Fibroblast of pulmonary artery (primary cell): ENCODE data around the gene RASL12.
A peak's percentile ranks its signal among the peaks of the same experiment; 100 is the strongest.

Experiments used
- DNase-seq: peaks from one replicate; pipeline ENCODE4 v3.0.0-alpha.2; 2010; ENCODE audit warnings: low read depth
- H3K4me3 ChIP-seq: replicated peaks from 2 replicates; pipeline ENCODE4 v1.5.1; 2011; ENCODE audit warnings: low read depth, mild to moderate bottlenecking, control low read depth, low read length, moderate library complexity
- TF ChIP-seq, protein P1 (sequence below): IDR thresholded peaks from 2 replicates; pipeline ENCODE4 v1.5.1; 2011; ENCODE audit warnings: mild to moderate bottlenecking, control low read depth, low read length, inconsistent platforms; ENCODE audit errors: missing control alignments

Gene RASL12

GRCh38 chr15:65066635-65067316 lies 1.0 kb downstream of the RASL12 start:
- DNase-seq = no peak
- TF ChIP-seq, protein P1, sequence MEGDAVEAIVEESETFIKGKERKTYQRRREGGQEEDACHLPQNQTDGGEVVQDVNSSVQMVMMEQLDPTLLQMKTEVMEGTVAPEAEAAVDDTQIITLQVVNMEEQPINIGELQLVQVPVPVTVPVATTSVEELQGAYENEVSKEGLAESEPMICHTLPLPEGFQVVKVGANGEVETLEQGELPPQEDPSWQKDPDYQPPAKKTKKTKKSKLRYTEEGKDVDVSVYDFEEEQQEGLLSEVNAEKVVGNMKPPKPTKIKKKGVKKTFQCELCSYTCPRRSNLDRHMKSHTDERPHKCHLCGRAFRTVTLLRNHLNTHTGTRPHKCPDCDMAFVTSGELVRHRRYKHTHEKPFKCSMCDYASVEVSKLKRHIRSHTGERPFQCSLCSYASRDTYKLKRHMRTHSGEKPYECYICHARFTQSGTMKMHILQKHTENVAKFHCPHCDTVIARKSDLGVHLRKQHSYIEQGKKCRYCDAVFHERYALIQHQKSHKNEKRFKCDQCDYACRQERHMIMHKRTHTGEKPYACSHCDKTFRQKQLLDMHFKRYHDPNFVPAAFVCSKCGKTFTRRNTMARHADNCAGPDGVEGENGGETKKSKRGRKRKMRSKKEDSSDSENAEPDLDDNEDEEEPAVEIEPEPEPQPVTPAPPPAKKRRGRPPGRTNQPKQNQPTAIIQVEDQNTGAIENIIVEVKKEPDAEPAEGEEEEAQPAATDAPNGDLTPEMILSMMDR = no peak
- peak overlapping the region; percentile 42 for H3K4me3 ChIP-seq

DNA sequence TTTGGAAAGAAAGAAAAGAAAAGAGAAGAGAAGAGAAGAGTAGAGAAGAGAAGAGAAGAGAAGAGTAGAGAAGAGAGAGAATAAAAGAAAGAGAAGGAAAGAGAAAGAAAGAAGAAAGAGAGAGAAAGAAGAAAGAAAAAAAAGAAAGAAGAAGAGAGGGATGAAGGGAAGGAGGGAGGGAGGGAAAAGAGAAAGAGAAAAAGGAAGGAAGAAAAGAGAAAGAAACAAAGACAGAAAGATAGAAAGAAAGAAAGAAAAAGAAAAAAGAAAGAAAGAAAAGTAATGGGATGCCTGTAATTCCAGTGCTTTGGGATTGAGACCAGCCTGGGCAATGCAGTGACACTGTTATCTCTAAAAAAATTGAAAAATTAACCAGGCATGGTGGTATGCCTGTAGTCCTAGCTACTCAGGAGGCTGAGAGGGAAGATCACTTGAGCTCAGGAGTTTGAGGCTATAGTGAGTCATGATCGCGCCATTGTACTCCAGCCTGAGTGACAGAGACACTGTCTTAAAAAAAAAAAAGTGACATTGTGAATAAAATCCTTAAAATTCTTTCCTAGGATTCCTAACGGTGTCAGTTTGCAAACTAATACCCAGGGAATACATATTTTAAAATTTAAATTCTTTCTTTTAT lies 1.7 kb downstream of the RASL12 start:
- TF ChIP-seq, protein P1 = no peak
- DNase-seq = peak; percentile 36
- peak overlapping the region; percentile 13 for H3K4me3 ChIP-seq

DNA sequence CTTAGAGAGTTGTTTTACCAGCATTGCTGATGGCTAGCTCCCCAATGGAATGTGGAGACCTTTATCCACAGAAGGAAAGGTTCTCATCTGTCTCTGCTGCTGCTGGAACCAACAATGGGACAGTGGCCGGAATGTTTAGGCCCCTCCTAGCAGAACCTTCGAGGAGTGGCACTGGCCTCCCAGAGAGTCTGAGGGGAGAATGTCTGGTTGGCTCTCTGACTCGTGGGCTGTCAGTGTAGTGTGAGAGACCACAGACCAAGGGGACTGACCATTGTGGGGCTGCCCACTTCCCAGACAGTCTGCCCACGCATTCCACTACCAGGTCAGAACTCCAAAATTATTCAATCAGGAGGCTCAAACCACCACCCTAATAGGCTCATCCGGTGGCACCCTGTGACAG lies 5.1 kb downstream of the RASL12 start:
- TF ChIP-seq, protein P1 = no peak
- H3K4me3 ChIP-seq = no peak overlapping the region

GRCh38 chr15:65062061-65062460 lies 5.7 kb downstream of the RASL12 start:
- TF ChIP-seq, protein P1 = no peak
- H3K4me3 ChIP-seq = no peak overlapping the region

More for the DNA sequence above, 5.1 kb downstream of the RASL12 start:
- no peak for DNase-seq

DNA sequence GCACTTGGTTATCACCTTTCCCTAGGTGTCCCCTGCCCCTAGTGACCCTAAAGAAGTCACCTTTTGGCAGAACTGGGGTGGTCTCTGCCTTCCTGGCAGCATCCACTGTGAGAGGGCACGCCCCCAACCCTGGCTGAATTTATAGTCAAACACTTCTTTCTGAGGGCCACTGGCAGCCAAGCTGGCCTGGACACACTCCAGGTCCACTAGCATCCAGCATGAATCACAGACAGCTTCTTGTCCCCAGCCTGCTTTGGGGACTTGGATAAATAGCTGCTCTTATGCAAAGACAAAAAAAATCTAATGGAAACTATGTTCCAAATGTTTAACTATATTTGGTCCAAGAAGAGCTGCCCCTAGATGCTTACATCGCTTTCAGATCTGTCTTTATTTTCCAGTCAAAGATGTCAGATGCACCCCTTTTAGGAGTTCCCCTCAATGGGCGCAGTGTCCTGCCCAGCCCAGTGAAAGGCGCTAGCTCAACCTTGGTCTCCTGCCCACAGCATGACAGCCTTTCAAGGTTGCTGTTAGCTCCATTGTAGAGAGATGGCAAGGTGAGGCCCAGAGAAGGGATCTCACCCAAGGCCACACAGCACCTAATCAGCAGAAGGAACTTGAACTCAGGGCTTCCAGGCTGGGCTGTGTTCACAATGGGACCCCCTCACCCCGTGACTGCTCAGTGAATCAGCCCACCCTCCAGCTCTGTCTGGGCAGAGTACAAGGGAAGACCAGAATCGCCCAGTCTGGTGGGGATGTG lies 7.0 kb downstream of the RASL12 start:
- DNase-seq = no peak
- TF ChIP-seq, protein P1 = no peak

More at GRCh38 chr15:65062061-65062460, 5.7 kb downstream of the RASL12 start:
- no peak for DNase-seq

GRCh38 chr15:65059931-65060596 lies 7.7 kb downstream of the RASL12 start:
- H3K4me3 ChIP-seq = no peak overlapping the region
- DNase-seq = no peak
- TF ChIP-seq, protein P1 = no peak

More for the DNA sequence above, 7.0 kb downstream of the RASL12 start:
- no peak overlapping the region for H3K4me3 ChIP-seq
